Measurements from ENCODE around the gene PRR5. TPM values are rescaled to one million over a fixed set of nuclear protein-coding genes. Genes with fewer than 3 reads are reported as not detected.

PRR5 gene
- total and polyA plus RNA-seq, 2 experiments from 2014 or later = 15.3 to 31.4 TPM

DNA sequence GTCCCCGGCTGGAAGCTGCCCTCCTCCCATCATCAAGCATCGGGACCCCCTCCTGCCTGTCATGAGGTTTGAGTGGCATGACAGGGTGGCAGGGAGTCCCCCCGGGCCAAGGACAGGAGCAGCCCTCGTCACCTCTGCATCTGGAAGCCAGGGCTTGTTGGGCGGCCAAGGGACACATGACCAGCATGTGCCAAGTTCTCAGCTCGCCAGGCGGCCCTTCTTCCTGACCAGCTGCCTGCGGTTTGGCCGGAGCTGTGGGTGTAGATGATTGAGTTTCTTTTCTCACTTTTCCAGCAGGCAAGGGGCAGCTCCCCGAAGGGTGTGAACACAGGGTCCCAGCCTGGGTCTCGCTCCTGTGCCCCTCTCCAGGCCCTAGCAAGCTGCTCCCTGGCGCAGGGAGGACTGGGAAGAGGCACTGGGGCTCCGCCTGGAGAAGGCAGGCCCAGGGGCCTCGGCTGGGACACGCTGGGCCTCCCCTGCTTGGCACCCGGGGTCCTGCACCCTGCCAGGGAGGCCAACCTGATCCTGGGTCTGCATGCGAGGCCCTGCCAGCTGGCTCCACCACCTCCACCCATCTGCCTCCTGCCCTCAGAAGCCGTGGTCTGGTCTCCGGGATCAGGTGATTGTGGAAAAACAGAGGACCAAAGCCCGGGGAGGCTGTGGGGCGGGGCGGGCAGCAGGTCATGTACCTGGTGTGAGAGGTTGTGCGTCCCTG lies 63.7 kb downstream of the PRR5 start (continued):
- TF ChIP-seq, protein P1, sequence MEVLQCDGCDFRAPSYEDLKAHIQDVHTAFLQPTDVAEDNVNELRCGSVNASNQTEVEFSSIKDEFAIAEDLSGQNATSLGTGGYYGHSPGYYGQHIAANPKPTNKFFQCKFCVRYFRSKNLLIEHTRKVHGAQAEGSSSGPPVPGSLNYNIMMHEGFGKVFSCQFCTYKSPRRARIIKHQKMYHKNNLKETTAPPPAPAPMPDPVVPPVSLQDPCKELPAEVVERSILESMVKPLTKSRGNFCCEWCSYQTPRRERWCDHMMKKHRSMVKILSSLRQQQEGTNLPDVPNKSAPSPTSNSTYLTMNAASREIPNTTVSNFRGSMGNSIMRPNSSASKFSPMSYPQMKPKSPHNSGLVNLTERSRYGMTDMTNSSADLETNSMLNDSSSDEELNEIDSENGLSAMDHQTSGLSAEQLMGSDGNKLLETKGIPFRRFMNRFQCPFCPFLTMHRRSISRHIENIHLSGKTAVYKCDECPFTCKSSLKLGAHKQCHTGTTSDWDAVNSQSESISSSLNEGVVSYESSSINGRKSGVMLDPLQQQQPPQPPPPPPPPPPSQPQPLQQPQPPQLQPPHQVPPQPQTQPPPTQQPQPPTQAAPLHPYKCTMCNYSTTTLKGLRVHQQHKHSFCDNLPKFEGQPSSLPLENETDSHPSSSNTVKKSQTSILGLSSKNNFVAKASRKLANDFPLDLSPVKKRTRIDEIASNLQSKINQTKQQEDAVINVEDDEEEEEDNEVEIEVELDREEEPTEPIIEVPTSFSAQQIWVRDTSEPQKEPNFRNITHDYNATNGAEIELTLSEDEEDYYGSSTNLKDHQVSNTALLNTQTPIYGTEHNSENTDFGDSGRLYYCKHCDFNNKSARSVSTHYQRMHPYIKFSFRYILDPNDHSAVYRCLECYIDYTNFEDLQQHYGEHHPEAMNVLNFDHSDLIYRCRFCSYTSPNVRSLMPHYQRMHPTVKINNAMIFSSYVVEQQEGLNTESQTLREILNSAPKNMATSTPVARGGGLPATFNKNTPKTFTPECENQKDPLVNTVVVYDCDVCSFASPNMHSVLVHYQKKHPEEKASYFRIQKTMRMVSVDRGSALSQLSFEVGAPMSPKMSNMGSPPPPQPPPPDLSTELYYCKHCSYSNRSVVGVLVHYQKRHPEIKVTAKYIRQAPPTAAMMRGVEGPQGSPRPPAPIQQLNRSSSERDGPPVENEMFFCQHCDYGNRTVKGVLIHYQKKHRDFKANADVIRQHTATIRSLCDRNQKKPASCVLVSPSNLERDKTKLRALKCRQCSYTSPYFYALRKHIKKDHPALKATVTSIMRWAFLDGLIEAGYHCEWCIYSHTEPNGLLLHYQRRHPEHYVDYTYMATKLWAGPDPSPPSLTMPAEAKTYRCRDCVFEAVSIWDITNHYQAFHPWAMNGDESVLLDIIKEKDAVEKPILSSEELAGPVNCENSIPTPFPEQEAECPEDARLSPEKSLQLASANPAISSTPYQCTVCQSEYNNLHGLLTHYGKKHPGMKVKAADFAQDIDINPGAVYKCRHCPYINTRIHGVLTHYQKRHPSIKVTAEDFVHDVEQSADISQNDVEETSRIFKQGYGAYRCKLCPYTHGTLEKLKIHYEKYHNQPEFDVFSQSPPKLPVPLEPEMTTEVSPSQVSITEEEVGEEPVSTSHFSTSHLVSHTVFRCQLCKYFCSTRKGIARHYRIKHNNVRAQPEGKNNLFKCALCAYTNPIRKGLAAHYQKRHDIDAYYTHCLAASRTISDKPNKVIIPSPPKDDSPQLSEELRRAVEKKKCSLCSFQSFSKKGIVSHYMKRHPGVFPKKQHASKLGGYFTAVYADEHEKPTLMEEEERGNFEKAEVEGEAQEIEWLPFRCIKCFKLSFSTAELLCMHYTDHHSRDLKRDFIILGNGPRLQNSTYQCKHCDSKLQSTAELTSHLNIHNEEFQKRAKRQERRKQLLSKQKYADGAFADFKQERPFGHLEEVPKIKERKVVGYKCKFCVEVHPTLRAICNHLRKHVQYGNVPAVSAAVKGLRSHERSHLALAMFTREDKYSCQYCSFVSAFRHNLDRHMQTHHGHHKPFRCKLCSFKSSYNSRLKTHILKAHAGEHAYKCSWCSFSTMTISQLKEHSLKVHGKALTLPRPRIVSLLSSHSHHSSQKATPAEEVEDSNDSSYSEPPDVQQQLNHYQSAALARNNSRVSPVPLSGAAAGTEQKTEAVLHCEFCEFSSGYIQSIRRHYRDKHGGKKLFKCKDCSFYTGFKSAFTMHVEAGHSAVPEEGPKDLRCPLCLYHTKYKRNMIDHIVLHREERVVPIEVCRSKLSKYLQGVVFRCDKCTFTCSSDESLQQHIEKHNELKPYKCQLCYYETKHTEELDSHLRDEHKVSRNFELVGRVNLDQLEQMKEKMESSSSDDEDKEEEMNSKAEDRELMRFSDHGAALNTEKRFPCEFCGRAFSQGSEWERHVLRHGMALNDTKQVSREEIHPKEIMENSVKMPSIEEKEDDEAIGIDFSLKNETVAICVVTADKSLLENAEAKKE (CRISPR knock-in tag; IDR thresholded peaks at IDR 0.05) = no peak
- no peak for TF ChIP-seq ZNF331 (CRISPR knock-in tag; IDR thresholded peaks at IDR 0.05; ENCODE audit: low read depth)
- TF ChIP-seq EZH2phosphoT487 (IDR thresholded peaks at IDR 0.05; ENCODE audit: unreplicated experiment) = no peak
- TF ChIP-seq, protein P2, sequence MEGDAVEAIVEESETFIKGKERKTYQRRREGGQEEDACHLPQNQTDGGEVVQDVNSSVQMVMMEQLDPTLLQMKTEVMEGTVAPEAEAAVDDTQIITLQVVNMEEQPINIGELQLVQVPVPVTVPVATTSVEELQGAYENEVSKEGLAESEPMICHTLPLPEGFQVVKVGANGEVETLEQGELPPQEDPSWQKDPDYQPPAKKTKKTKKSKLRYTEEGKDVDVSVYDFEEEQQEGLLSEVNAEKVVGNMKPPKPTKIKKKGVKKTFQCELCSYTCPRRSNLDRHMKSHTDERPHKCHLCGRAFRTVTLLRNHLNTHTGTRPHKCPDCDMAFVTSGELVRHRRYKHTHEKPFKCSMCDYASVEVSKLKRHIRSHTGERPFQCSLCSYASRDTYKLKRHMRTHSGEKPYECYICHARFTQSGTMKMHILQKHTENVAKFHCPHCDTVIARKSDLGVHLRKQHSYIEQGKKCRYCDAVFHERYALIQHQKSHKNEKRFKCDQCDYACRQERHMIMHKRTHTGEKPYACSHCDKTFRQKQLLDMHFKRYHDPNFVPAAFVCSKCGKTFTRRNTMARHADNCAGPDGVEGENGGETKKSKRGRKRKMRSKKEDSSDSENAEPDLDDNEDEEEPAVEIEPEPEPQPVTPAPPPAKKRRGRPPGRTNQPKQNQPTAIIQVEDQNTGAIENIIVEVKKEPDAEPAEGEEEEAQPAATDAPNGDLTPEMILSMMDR (conservative IDR thresholded peaks at IDR 0.05; ENCODE audit: low read depth in 2 of 2) = no peak
- no peak for TF ChIP-seq CREB1 (CRISPR knock-in tag; IDR thresholded peaks at IDR 0.05; ENCODE audit: low read depth)

DNA sequence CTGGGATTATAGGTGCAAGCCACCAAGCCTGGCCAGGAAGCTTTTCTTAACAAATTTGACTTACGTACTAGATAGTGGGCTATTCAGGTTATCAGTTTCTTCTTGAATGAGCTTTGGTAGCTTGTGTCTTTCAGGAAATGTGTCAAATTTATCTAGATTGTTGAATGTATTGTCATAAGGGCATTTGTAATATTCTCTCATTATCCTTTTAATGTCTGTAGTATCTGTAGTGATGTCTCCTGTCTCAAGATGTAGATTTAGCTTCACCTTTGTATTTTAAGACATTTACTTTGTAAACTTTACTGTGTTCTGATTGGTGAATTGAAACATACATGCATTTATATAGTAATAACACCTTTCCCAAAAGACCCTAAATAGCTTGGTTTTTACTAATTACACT lies 71.1 kb downstream of the PRR5 start:
- H3K79me2 ChIP-seq (replicated peaks; ENCODE audit: insufficient read depth) = peaks cover 92% of the 10 kb centered on the region
- no peaks in the 10 kb centered on the region for H3K4me1 ChIP-seq (ENCODE audit: insufficient read depth)
- no peak overlapping the region for H3K4me3 ChIP-seq
- H3K36me3 Mint-ChIP-seq (ENCODE audit: low read depth) = peaks cover 32% of the 10 kb centered on the region
- DNase-seq (ENCODE audit: low spot score) = no peak
- H3K27me3 Mint-ChIP-seq (ENCODE audit: insufficient read depth, low read depth, poor library complexity) = peaks cover 2% of the 10 kb centered on the region
- no peaks in the 10 kb centered on the region for H3K36me3 ChIP-seq (ENCODE audit: insufficient read depth)
- no peak for ATAC-seq
- H3K27me3 ChIP-seq (ENCODE audit: insufficient read depth) = no peaks in the 10 kb centered on the region
- H3F3A ChIP-seq (replicated peaks; ENCODE audit: low read depth) = no peaks in the 10 kb centered on the region
- H3K27ac ChIP-seq (ENCODE audit: low read depth) = no peak overlapping the region
- peaks cover 14% of the 10 kb centered on the region; the same call in 2 of the 3 replicates for H3K9me3 Mint-ChIP-seq
- no peak overlapping the region for H2AFZ ChIP-seq
- H3K9me2 ChIP-seq (ENCODE audit: insufficient read depth) = no peaks in the 10 kb centered on the region
- H3K4me1 Mint-ChIP-seq = peaks cover 9% of the 10 kb centered on the region
- H3K27ac Mint-ChIP-seq = no peak overlapping the region
- H4K20me1 ChIP-seq (replicated peaks; ENCODE audit: insufficient read depth) = peaks cover 48% of the 10 kb centered on the region
- no peak overlapping the region for H3K4me2 ChIP-seq
- no peak overlapping the region for H3K4me3 Mint-ChIP-seq
- TF ChIP-seq, protein P3, sequence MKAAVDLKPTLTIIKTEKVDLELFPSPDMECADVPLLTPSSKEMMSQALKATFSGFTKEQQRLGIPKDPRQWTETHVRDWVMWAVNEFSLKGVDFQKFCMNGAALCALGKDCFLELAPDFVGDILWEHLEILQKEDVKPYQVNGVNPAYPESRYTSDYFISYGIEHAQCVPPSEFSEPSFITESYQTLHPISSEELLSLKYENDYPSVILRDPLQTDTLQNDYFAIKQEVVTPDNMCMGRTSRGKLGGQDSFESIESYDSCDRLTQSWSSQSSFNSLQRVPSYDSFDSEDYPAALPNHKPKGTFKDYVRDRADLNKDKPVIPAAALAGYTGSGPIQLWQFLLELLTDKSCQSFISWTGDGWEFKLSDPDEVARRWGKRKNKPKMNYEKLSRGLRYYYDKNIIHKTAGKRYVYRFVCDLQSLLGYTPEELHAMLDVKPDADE (IDR thresholded peaks at IDR 0.05) = no peak
- TF ChIP-seq STAT1 (IDR thresholded peaks at IDR 0.05; ENCODE audit: unreplicated experiment) = no peak
- no peak for TF ChIP-seq CREB1 (CRISPR knock-in tag; IDR thresholded peaks at IDR 0.05; ENCODE audit: low read depth)
- no peak for TF ChIP-seq POLR2AphosphoS5 (IDR thresholded peaks at IDR 0.05; ENCODE audit: low read depth)
- TF ChIP-seq, protein P4, sequence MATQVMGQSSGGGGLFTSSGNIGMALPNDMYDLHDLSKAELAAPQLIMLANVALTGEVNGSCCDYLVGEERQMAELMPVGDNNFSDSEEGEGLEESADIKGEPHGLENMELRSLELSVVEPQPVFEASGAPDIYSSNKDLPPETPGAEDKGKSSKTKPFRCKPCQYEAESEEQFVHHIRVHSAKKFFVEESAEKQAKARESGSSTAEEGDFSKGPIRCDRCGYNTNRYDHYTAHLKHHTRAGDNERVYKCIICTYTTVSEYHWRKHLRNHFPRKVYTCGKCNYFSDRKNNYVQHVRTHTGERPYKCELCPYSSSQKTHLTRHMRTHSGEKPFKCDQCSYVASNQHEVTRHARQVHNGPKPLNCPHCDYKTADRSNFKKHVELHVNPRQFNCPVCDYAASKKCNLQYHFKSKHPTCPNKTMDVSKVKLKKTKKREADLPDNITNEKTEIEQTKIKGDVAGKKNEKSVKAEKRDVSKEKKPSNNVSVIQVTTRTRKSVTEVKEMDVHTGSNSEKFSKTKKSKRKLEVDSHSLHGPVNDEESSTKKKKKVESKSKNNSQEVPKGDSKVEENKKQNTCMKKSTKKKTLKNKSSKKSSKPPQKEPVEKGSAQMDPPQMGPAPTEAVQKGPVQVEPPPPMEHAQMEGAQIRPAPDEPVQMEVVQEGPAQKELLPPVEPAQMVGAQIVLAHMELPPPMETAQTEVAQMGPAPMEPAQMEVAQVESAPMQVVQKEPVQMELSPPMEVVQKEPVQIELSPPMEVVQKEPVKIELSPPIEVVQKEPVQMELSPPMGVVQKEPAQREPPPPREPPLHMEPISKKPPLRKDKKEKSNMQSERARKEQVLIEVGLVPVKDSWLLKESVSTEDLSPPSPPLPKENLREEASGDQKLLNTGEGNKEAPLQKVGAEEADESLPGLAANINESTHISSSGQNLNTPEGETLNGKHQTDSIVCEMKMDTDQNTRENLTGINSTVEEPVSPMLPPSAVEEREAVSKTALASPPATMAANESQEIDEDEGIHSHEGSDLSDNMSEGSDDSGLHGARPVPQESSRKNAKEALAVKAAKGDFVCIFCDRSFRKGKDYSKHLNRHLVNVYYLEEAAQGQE (IDR thresholded peaks at IDR 0.05; ENCODE audit: unreplicated experiment) = no peak

Data from GM23338 (cell line).